ENCODE data around the gene GALNT2. TPM values are rescaled to one million over a fixed set of nuclear protein-coding genes. Genes with fewer than 3 reads are reported as not detected.

The GALNT2 gene
- total and polyA plus RNA-seq, 2 of the 13 experiments (the other 11 are each of a cell fraction or from before 2014, with no cell fraction given) = 39.3 to 39.6 TPM

DNA sequence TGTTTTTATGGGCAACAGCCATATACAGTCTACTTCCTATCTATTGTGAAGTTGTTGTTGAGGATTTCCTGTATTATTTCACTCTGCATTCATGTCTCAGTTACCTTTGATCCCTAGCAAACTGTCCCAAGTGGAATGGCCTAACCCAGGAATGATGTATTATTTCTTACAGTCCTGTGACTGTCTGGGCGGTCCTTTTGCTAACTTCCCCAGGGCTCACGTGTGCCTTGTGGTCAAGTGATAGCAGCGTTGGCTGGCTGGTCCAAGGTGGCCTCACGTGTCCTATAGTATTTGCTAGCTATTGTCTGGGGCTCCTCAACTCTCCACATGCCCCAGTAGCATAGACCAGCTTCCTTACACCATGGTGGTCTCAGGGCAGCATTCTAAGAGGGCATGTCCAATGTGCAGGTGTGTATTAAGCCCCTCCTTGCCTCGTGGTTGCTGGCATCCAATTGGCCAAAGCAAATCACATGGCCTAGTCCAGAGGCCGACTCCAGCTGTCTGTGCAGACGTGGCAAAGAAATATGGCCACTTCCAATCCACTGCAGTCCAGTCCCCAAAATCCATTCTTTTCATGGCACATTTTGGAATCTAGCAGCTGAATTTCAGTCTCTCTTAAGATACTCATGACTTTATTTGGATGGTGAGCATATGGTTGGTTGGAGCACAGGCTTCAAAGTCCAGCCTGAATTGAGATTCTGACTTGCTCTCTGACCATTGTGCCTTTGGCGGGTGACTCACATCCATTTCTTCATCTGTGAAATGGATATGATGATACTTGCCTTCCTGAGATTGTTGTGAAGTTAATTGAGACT, 94.1 kb downstream of the GALNT2 start (continued):
- TF ChIP-seq TEAD3 (CRISPR knock-in tag; optimal IDR thresholded peaks at IDR 0.05; ENCODE audit: borderline replicate concordance) (peak; percentile 11), JUNB (CRISPR knock-in tag; IDR thresholded peaks at IDR 0.05; ENCODE audit: borderline replicate concordance) (no peak), SMARCE1 (IDR thresholded peaks at IDR 0.05; ENCODE audit: borderline replicate concordance) (no peak), MAFK (conservative IDR thresholded peaks at IDR 0.05 in 1 of 2, IDR thresholded peaks at IDR 0.05 in 1 of 2; ENCODE audit: low read length in 2 of 2) (no peak), ATF7-NPFF (CRISPR knock-in tag; IDR thresholded peaks at IDR 0.05; ENCODE audit: low read depth) (no peak), SOX6 (IDR thresholded peaks at IDR 0.05) (no peak), SOX6 (CRISPR knock-in tag; IDR thresholded peaks at IDR 0.05) (0 out of 2 replicates have a peak, but pooled peaks have one; percentile 15), JDP2 (CRISPR knock-in tag; IDR thresholded peaks at IDR 0.05; ENCODE audit: borderline replicate concordance) (no peak), ZNF629 (CRISPR knock-in tag; conservative IDR thresholded peaks at IDR 0.05) (peak; percentile 38; the same call in 1 of the 2 replicates), PREB (CRISPR knock-in tag; IDR thresholded peaks at IDR 0.05) (no peak), RARA (CRISPR knock-in tag; IDR thresholded peaks at IDR 0.05) (no peak), MLLT10 (CRISPR knock-in tag; IDR thresholded peaks at IDR 0.05) (no peak), ZNF230 (CRISPR knock-in tag; IDR thresholded peaks at IDR 0.05) (no peak), ZFP41 (CRISPR knock-in tag; IDR thresholded peaks at IDR 0.05; ENCODE audit: borderline replicate concordance) (no peak), SUZ12 (IDR thresholded peaks at IDR 0.05; ENCODE audit: low read depth, low read length) (no peak), FOXP1 (IDR thresholded peaks at IDR 0.05) (no peak), FOXP1 (CRISPR knock-in tag; IDR thresholded peaks at IDR 0.05) (no peak), TCF7L2 (IDR thresholded peaks at IDR 0.05; ENCODE audit: low read depth, low read length) (no peak), SAP130 (CRISPR knock-in tag; IDR thresholded peaks at IDR 0.05; ENCODE audit: low read depth) (0 out of 2 replicates have a peak, but pooled peaks have one; percentile 11)
- TF ChIP-seq, protein P1, sequence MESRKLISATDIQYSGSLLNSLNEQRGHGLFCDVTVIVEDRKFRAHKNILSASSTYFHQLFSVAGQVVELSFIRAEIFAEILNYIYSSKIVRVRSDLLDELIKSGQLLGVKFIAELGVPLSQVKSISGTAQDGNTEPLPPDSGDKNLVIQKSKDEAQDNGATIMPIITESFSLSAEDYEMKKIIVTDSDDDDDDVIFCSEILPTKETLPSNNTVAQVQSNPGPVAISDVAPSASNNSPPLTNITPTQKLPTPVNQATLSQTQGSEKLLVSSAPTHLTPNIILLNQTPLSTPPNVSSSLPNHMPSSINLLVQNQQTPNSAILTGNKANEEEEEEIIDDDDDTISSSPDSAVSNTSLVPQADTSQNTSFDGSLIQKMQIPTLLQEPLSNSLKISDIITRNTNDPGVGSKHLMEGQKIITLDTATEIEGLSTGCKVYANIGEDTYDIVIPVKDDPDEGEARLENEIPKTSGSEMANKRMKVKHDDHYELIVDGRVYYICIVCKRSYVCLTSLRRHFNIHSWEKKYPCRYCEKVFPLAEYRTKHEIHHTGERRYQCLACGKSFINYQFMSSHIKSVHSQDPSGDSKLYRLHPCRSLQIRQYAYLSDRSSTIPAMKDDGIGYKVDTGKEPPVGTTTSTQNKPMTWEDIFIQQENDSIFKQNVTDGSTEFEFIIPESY (CRISPR knock-in tag; IDR thresholded peaks at IDR 0.05) = peak; percentile 83
- TF ChIP-seq, protein P2, sequence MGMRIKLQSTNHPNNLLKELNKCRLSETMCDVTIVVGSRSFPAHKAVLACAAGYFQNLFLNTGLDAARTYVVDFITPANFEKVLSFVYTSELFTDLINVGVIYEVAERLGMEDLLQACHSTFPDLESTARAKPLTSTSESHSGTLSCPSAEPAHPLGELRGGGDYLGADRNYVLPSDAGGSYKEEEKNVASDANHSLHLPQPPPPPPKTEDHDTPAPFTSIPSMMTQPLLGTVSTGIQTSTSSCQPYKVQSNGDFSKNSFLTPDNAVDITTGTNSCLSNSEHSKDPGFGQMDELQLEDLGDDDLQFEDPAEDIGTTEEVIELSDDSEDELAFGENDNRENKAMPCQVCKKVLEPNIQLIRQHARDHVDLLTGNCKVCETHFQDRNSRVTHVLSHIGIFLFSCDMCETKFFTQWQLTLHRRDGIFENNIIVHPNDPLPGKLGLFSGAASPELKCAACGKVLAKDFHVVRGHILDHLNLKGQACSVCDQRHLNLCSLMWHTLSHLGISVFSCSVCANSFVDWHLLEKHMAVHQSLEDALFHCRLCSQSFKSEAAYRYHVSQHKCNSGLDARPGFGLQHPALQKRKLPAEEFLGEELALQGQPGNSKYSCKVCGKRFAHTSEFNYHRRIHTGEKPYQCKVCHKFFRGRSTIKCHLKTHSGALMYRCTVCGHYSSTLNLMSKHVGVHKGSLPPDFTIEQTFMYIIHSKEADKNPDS (CRISPR knock-in tag; IDR thresholded peaks at IDR 0.05) = no peak
- TF ChIP-seq, protein P3, sequence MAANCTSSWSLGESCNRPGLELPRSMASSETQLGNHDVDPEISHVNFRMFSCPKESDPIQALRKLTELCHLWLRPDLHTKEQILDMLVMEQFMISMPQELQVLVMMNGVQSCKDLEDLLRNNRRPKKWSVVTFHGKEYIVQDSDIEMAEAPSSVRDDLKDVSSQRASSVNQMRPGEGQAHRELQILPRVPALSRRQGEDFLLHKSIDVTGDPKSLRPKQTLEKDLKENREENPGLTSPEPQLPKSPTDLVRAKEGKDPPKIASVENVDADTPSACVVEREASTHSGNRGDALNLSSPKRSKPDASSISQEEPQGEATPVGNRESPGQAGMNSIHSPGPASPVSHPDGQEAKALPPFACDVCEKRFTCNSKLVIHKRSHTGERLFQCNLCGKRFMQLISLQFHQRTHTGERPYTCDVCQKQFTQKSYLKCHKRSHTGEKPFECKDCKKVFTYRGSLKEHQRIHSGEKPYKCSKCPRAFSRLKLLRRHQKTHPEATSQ (CRISPR knock-in tag; IDR thresholded peaks at IDR 0.05; ENCODE audit: borderline replicate concordance) = no peak

Measured in HepG2 (cell line).